Measurements from ENCODE around the gene LRP4. TPM values are rescaled to one million over a fixed set of nuclear protein-coding genes. Genes with fewer than 3 reads are reported as not detected.

The LRP4 gene
- total RNA-seq, 1 donor: not detected

GRCh38 chr11:46856605-46857343, 61.6 kb downstream of the LRP4 start:
- H3K4me3 ChIP-seq (ENCODE audit: low read length): no peak overlapping the region
- no peaks in the 10 kb centered on the region for H3K9me3 ChIP-seq (ENCODE audit: low read depth, low read length)
- H3K4me1 ChIP-seq (ENCODE audit: insufficient read depth, low read length): peaks cover 35% of the 10 kb centered on the region
- H3K27me3 ChIP-seq (ENCODE audit: insufficient read depth, low read length): no peaks in the 10 kb centered on the region

- no peaks in the 10 kb centered on the region for H3K9me3 ChIP-seq (ENCODE audit: low read depth, low read length)
- H3K4me1 ChIP-seq (ENCODE audit: insufficient read depth, low read length): peaks cover 35% of the 10 kb centered on the region
- no peak overlapping the region for H3K4me3 ChIP-seq (ENCODE audit: low read length)
- H3K27me3 ChIP-seq (ENCODE audit: insufficient read depth, low read length): no peaks in the 10 kb centered on the region
Observed at GRCh38 chr11:46855863-46856262, 62.5 kb downstream of the LRP4 start.

- Histone ChIP-seq H3K4me1 (ENCODE audit: insufficient read depth, low read length) (peaks cover 35% of the 10 kb centered on the region), H3K4me3 (ENCODE audit: low read length) (no peak overlapping the region), H3K9me3 (ENCODE audit: low read depth, low read length) (no peaks in the 10 kb centered on the region), H3K27me3 (ENCODE audit: insufficient read depth, low read length) (no peaks in the 10 kb centered on the region)
Observed at GRCh38 chr11:46855167-46855566, 63.2 kb downstream of the LRP4 start.

GRCh38 chr11:46850829-46851380, 67.4 kb downstream of the LRP4 start:
- Histone ChIP-seq H3K9me3 (ENCODE audit: low read depth, low read length) (no peaks in the 10 kb centered on the region), H3K27me3 (ENCODE audit: insufficient read depth, low read length) (no peaks in the 10 kb centered on the region), H3K4me3 (ENCODE audit: low read length) (no peak overlapping the region), H3K4me1 (ENCODE audit: insufficient read depth, low read length) (peaks cover 5% of the 10 kb centered on the region)

- Histone ChIP-seq H3K27me3 (ENCODE audit: insufficient read depth, low read length) (no peaks in the 10 kb centered on the region), H3K4me3 (ENCODE audit: low read length) (no peak overlapping the region), H3K9me3 (ENCODE audit: low read depth, low read length) (no peaks in the 10 kb centered on the region), H3K4me1 (ENCODE audit: insufficient read depth, low read length) (peaks cover 14% of the 10 kb centered on the region)
Observed at GRCh38 chr11:46849631-46850030, 68.7 kb downstream of the LRP4 start.

GRCh38 chr11:46846510-46846830, 71.9 kb downstream of the LRP4 start:
- Histone ChIP-seq H3K4me3 (ENCODE audit: low read length) (peak overlapping the region; percentile 80), H3K4me1 (ENCODE audit: insufficient read depth, low read length) (peaks cover 24% of the 10 kb centered on the region), H3K9me3 (ENCODE audit: low read depth, low read length) (no peaks in the 10 kb centered on the region), H3K27me3 (ENCODE audit: insufficient read depth, low read length) (no peaks in the 10 kb centered on the region)

- Histone ChIP-seq H3K9me3 (ENCODE audit: low read depth, low read length) (no peaks in the 10 kb centered on the region), H3K27me3 (ENCODE audit: insufficient read depth, low read length) (no peaks in the 10 kb centered on the region), H3K4me1 (ENCODE audit: insufficient read depth, low read length) (peaks cover 24% of the 10 kb centered on the region), H3K4me3 (ENCODE audit: low read length) (peak within 1 kb of the TSS; percentile 80)
Observed at GRCh38 chr11:46845740-46846509, 72.4 kb downstream of the LRP4 start, which contains the start of gene CKAP5. Gene CKAP5, minus strand, starts transcription at chr11:46846280. Its CDS starts 25,049 bp downstream, at chr11:46821231.

GRCh38 chr11:46845440-46845739, 73.0 kb downstream of the LRP4 start:
- Histone ChIP-seq H3K27me3 (ENCODE audit: insufficient read depth, low read length) (no peaks in the 10 kb centered on the region), H3K9me3 (ENCODE audit: low read depth, low read length) (no peaks in the 10 kb centered on the region), H3K4me3 (ENCODE audit: low read length) (peak overlapping the region; percentile 80), H3K4me1 (ENCODE audit: insufficient read depth, low read length) (peaks cover 24% of the 10 kb centered on the region)

- Histone ChIP-seq H3K4me1 (ENCODE audit: insufficient read depth, low read length) (peaks cover 14% of the 10 kb centered on the region), H3K4me3 (ENCODE audit: low read length) (no peak overlapping the region), H3K9me3 (ENCODE audit: low read depth, low read length) (no peaks in the 10 kb centered on the region), H3K27me3 (ENCODE audit: insufficient read depth, low read length) (no peaks in the 10 kb centered on the region)
Observed at GRCh38 chr11:46840116-46840515, 78.2 kb downstream of the LRP4 start.

- Histone ChIP-seq H3K4me1 (ENCODE audit: insufficient read depth, low read length) (no peaks in the 10 kb centered on the region), H3K27me3 (ENCODE audit: insufficient read depth, low read length) (no peaks in the 10 kb centered on the region), H3K4me3 (ENCODE audit: low read length) (no peak overlapping the region), H3K9me3 (ENCODE audit: low read depth, low read length) (no peaks in the 10 kb centered on the region)
Observed at GRCh38 chr11:46838501-46838900, 79.8 kb downstream of the LRP4 start.

- Histone ChIP-seq H3K9me3 (ENCODE audit: low read depth, low read length) (no peaks in the 10 kb centered on the region), H3K27me3 (ENCODE audit: insufficient read depth, low read length) (no peaks in the 10 kb centered on the region), H3K4me3 (ENCODE audit: low read length) (no peak overlapping the region), H3K4me1 (ENCODE audit: insufficient read depth, low read length) (no peaks in the 10 kb centered on the region)
Observed at GRCh38 chr11:46837860-46838259, 80.5 kb downstream of the LRP4 start.

- Histone ChIP-seq H3K27me3 (ENCODE audit: insufficient read depth, low read length) (no peaks in the 10 kb centered on the region), H3K4me3 (ENCODE audit: low read length) (no peak overlapping the region), H3K9me3 (ENCODE audit: low read depth, low read length) (no peaks in the 10 kb centered on the region), H3K4me1 (ENCODE audit: insufficient read depth, low read length) (no peaks in the 10 kb centered on the region)
Observed at GRCh38 chr11:46836870-46837269, 81.5 kb downstream of the LRP4 start.

- Histone ChIP-seq H3K4me1 (ENCODE audit: insufficient read depth, low read length) (no peaks in the 10 kb centered on the region), H3K9me3 (ENCODE audit: low read depth, low read length) (no peaks in the 10 kb centered on the region)
Observed at GRCh38 chr11:46836431-46836830, 81.9 kb downstream of the LRP4 start.

GRCh38 chr11:46835897-46836296, 82.5 kb downstream of the LRP4 start:
- H3K4me1 ChIP-seq (ENCODE audit: insufficient read depth, low read length): no peaks in the 10 kb centered on the region
- H3K27me3 ChIP-seq (ENCODE audit: insufficient read depth, low read length): no peaks in the 10 kb centered on the region
- no peaks in the 10 kb centered on the region for H3K9me3 ChIP-seq (ENCODE audit: low read depth, low read length)
- no peak overlapping the region for H3K4me3 ChIP-seq (ENCODE audit: low read length)

More at GRCh38 chr11:46836431-46836830, 81.9 kb downstream of the LRP4 start:
- Histone ChIP-seq H3K27me3 (ENCODE audit: insufficient read depth, low read length) (no peaks in the 10 kb centered on the region), H3K4me3 (ENCODE audit: low read length) (no peak overlapping the region)

- no peaks in the 10 kb centered on the region for H3K27me3 ChIP-seq (ENCODE audit: insufficient read depth, low read length)
- H3K9me3 ChIP-seq (ENCODE audit: low read depth, low read length): no peaks in the 10 kb centered on the region
- H3K4me1 ChIP-seq (ENCODE audit: insufficient read depth, low read length): no peaks in the 10 kb centered on the region
- no peak overlapping the region for H3K4me3 ChIP-seq (ENCODE audit: low read length)
Observed at GRCh38 chr11:46834821-46835220, 83.5 kb downstream of the LRP4 start.
